Fibroblast of skin of left quadriceps (primary cell): ENCODE measurements around the gene NSUN6.
A peak's percentile ranks its signal among the peaks of the same experiment; 100 is the strongest.

Experiments
- DNase-seq, 2 experiments: peaks; one replicate each; pipeline ENCODE4 v3.0.0-alpha.2; 2013; ENCODE audit warnings: low read depth in 2 of 2

Gene NSUN6, protein sequence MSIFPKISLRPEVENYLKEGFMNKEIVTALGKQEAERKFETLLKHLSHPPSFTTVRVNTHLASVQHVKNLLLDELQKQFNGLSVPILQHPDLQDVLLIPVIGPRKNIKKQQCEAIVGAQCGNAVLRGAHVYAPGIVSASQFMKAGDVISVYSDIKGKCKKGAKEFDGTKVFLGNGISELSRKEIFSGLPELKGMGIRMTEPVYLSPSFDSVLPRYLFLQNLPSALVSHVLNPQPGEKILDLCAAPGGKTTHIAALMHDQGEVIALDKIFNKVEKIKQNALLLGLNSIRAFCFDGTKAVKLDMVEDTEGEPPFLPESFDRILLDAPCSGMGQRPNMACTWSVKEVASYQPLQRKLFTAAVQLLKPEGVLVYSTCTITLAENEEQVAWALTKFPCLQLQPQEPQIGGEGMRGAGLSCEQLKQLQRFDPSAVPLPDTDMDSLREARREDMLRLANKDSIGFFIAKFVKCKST

DNA sequence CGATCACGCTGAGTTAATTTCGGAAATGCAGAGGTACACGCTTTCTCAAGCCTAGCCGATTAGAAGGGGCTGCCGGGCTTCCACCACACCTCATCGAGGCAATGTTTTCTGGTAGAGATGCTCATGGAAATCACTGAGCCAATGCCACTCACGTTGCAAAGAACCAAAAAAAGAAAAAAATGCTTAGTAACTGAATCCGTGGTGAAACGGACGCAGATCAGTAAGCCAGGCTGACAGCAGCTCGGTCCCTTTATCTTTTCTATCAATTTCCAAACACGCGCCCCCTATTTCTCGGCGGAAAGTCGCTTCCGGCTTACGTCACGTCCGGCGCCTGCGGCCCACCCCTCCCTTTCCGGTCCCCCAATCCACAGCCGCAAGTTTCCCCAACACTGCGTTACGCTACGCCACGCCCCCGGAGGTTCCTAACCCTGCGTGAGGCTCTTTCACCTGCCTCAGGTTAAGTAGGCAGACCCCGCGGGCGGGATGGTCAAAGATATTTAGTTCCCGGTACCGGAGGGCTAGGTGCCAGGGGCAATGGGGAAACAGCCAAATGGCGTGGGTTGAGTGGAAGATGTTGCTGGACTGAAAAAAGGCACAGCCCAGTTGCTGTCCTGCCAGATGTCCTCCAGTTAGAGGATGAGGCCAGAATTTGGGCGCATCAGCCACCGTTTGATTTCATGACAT, at the start of gene NSUN6:
Gene NSUN6 (minus strand): TSS at position 264 of the 684 bp plus-strand sequence. CDS start 384 bp downstream, outside the sequence.
- DNase-seq = peak; percentile 60 to 62

DNA sequence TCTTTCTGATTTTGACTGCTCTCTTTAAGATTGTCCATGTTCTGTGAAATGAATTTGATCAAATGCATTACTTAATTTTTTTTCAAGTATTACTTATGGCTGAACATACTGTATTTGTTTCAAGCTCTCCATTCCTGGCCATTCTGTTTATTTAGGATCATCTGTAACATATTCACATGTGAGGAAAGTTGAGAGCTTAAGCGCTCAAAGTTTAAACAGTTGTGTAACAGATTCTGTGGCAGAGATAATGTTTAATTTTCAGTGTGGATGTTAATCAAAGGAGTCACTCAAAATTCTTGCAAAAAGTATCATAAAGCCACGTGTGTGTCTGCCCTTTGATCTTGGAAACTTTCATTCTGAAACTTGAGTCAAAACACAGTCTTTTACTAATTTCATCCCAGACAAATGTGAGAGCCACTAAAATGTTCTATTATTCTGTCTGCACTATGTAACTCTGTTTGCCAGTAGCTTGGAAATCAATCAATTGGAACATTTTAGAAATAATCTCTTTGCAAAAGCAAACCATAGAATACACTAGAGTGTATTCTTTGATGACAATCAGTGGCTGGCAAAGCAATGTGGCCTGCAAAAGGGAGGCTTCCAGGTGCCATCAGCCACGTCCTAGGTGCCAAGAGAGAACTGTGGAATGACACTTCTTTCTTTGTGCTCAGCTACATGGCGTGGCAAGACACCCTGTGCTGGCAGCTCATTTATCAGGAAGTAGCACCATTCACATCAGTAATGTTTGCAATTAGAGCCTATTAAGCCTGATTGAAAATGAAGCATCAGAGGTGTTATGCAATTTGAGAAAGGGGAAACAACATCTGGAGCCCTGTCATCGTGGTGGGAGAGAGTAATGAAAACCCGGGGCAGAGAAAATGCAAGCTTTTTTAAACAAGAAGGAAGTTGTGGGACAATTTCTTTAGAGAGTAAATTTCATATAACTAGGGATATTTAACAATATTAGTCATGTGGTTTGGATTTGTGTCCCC, 48.8 kb upstream of the NSUN6 start:
- no peak for DNase-seq

DNA sequence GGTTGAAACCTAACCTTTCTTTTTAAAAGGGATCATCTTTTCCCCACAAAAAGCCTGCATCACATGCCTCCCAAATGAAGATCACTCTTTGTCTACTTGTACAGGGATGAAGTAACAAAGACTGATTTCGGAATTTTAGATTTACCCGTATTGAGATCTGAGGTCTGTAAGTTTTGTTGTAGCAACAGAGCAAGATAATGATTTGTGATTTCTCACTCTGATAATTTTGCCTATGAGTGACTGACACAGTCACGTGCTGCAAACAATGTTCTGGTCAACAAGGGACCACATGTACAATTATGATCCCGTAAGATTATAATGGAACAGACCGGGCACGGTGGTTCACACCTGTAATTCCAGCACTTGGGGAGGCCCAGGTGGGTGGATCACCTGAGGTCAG, 39.2 kb upstream of the NSUN6 start:
- DNase-seq = no peak

DNA sequence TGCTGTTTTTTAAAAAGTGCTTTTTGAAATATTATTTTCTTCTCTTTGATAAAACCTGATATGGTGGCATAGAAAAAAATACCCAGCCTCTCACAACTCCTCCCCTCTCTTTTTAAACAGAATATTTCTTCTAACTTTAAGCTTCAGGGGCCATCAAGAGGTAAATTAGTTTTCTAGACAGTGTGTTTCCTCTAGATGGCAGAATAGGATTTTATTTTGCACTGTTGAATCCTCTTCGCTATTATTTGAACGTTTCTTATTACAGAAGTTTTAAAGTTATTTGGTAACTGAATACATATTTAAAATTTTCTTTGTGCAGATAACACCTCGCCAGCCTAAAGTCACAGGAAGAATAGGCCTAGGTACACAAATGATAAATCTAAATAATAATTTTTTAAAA, 38.1 kb upstream of the NSUN6 start:
- DNase-seq = no peak

DNA sequence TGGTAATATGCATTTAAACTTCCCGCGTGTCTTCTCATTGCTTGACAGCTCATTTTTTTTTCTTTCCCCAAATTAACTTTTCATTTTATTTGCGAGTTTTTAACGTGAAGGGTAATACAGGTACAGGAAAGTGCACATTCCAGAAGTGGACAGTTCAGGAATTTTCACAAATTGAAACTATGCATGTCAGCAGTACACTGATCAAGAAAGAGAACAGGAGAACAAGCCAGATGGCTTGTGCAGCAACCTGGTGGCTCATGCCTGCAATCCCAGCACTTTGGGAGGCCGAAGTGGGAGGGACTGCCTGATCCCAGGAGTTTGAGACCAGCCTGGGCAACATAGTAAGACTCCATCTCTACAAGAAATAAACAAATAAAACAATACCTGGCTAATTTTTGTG, 36.3 kb upstream of the NSUN6 start:
- no peak for DNase-seq

DNA sequence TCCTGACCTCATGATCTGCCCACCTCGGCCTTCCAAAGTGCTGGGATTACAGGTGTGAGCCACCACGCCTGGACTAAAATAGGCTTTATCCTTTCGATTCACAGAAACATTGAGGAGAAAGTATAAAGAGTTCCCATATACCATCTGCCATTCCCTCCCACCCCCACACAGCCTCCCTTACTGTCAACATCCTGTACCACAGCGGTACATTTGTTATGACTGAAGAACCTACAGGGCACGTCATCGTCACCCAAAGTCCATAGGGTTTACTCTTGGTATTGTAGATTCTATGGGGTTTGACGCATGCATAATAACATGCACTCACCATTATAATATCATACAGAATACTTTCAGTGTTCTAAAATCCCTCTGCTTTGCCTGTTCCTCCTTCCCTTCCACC, 35.8 kb upstream of the NSUN6 start:
- DNase-seq = no peak

DNA sequence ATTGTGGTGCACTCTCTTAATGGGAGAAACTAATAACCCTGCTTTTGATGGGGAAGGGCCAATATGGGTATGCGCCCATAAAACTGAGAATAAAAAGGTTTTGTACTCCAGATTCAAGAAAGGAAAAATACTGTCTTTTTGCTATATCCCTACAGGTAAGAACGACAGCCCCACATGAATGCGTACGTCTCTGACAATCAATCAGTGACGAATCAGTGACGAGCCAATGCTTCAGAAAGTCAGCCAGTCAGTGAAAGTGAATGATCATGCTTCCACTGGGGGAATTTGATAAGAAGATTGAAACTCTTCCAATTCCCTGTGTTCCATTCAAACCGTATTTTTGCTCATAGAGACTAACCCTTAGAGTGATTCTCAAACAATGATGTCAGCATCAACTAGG, 34.2 kb upstream of the NSUN6 start:
- no peak for DNase-seq

DNA sequence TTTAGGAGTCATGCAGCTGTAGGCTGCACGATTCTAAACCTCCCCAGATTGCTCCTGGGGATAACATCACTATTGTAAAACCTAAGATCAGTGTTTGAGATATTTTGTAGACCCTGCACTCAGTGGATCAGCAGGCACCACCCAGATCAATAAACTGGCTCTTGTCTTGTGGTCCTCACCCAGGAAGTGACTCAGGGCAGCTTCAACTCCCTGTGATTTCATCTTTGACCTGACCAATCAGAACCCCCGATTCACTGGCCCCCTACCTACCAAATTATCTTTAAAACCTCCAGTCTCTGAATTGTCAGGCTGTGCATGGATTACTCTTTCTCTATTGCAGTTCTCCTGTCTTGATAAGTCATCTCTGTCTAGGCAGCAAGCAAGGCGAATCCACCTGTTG, 33.6 kb upstream of the NSUN6 start:
- DNase-seq = no peak

DNA sequence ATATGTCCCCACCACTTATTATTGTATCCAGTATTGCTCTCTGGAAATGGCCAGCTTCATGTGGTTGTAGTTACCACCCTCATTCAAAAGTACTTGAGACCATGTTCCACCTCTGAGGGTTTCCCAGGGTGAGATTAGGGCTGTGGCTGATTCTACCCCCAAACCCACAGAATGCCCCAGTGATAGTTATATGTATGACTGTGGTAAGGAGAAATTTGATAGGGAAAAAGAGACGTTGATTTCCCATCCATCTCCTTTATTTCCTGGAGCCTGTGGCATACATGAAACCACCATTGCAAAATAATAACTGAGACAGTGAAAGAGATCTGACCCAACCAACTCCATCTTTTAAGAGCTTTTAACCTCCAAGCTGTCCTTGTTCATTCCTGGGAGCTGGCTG, 33.0 kb upstream of the NSUN6 start:
- DNase-seq = no peak

DNA sequence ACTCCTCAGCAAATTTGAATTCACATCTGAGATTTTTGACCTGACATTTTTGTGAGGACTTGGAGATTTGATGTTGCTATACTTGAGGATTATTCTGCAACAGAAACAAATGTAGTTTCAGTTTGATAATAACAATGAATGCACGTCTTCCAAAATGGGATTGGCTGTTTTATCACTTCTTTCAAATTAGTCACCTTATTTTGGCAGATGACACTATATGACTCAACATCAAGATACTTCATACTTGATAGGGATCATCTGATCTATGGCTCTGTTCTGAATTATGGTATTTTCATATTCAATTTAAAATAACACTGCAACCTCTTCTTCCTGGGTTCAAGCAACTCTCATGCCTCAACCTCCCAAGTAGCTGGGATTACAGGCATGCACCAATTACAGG, 32.0 kb upstream of the NSUN6 start:
- peak in 1 of 2 experiments; percentile 36 for DNase-seq

DNA sequence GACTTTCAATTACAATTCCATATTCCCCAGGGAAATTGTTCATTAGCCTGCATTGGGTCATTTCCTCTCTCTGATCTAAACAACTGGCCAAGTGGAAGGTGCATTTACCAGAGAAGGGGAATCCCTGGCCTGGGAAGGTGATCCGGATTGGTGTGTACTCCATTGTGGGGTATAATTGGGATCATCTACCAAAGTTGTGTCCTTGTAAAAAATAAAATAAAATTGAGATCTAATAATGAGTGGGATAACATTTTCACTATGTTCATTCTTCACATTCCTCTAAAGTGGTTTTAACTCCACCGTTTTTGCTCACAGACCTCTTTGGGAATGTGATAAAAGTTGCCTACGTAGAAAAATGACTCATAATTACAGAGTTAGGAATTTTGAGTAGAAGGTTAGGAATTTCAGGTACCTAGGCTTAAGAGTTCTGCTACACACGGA, 30.6 kb upstream of the NSUN6 start:
- peak in 1 of 2 experiments; percentile 38 for DNase-seq

DNA sequence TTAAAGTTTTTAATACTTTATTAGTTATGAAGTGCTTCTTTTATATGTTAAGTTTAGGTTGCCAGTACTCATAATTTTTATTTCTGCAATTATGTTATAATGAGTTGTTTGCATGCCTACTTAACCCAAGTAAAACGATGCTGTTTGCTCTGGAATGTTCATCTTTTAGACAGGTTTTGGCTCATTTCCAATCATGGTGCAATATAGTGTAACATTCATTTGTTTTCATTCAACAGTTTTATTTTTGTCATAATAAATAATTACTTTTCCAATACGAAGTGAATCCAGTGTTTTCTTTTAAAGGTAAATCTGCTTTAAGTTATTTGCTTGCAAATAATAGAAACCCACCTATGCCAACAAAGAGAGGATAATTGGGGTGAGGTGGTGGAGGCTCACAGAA, 30.0 kb upstream of the NSUN6 start:
- peak; percentile 60 for DNase-seq

DNA sequence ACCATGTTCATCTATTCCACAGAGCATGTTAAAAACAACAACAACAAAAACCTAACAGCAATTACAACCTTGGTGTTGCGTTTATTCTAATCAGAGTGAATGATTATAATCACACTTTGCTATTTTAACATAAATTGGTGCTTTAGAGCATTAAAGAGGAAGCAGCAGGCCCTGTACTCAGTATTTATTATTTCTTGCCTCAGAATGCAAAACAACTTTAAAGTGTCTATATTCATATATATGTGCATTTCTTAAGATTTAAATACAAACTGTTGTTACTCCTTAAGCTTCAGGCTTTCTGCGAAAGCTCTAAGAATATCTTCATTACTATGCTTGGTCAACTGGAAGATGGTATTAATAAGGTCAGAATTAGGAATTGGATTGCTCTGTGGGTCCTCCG, 29.4 kb upstream of the NSUN6 start:
- DNase-seq = no peak

DNA sequence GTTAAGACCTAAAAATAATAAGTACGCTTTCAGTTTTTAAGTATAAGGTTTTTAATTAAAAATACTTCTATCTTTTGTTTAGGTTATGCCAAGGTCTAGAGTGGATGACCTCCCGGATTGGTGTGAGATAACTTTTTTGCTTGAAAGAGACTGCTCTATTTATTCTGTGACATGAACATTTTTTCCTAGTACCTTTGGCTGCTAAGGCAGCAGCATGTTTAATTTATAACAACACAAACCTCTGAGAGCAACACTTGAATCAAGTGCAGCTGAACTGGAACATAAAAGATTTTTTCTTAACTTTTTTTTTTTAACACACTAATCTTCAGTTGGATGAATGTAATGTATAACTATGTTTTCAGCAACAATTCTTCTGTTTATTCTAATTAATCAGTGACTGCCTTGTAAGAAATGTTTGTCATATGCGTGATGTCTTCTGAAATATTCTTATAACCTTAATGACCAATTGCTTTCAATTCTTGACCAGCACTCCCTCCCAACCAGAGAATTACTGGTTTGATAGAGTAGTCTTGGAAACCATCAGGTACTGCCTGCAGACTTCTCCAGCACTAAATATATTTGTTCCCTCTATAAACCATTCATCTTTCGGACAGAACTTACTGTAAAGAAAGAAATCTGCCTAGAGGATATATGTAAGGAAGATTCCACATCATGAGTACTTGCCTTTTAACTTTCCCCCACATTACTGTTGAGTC, 23.9 kb upstream of the NSUN6 start:
- DNase-seq = no peak

DNA sequence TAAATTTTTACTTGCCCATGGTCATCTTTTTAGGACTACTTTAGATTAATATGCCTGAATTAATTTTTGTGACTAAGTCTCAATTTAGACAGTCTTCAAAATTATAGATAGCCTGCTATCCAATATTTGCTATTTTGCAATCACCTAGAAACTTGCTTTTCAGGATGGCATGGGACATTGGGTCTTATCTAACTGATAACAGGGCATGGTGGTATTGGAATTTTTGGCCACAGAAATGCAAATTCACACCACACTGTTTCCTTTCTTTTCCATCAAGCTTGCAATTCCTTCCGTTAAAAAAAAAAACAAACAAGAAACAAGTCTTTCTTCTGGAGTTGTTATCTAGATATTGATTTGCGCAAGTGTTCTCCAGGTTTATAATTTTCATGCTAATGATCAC, 16.6 kb upstream of the NSUN6 start:
- DNase-seq = no peak

DNA sequence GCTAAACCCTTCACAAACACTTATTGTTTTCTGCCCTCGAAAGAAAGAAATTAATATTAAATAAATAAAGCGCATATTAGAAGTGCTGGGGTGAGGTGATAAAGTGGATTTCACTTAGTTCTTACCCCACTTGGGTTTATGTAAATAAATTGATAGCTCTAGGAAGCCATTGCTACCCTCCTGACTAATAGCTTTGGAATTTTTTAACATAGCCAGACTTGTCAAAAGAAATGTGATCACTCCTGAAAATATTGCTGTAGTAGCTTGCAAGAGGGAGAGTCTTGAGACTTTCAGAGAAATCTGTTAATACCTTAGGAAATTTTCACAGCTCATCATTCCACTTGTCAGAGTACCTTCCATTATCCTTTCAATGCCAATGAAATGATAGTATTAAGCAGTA, 15.4 kb upstream of the NSUN6 start:
- peak; percentile 55 to 56 for DNase-seq

DNA sequence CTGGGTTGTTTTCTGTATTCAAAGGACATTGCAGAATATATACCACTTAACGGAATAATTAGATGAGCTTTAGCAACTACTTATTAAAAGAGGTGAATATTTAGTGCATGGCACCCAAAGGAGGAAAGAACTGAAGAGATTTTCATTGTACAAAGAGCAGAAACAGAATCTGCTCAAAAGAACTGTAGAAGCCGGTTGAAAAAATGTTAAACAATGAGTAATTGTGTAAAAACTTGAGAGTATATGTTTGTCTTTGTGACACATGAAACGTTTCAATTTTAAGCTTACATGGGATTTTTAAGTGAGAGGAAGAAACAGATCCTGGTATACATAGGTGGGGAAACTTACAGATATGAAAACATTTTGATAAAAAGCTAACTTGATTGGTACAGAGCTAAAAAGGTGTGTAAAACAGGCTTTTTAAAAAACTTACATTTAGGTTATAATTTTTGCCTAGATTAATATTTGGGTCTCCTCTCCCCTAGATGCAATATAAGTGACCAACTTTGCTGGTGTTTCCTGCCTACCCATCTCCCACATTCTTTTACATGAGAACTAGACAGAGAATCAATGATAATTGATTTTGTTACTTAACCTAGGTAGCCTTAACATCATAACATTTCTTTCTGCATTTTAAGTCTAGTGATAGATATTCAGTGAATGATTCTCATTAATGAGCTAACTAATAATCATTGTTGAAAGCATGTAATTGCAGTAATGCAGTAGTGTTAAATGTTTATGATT, 14.6 kb upstream of the NSUN6 start:
- no peak for DNase-seq

DNA sequence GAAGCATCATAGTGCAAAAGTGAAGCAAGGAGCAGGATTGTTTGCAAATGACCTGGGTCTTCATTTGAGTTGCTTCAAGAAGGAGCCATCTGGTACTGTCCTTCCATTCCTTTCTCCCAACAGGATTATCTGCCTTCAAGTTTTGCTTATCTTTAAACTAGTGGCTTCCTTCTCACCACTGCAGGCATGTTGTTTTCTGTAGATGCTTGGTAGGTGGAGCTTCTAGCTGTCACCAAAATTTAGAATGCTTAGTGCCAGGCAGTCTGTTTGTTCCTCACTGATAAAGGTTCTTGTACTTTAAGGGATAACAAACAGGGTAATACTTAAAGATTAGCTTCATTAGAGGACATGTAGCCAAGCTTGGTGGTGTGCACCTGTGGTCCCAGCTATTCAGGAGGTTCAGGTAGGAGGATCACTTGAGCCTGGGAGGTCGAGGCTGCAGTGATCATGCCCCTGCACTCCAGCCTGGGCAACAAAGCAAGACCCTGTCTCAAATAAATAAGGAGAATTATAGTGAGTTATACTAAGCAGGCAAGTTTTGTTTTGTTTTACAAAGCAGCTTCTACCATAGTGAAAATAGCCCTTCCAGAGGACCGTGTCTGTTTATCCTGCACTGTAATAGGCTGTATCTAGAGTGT, 13.6 kb upstream of the NSUN6 start:
- DNase-seq = no peak

DNA sequence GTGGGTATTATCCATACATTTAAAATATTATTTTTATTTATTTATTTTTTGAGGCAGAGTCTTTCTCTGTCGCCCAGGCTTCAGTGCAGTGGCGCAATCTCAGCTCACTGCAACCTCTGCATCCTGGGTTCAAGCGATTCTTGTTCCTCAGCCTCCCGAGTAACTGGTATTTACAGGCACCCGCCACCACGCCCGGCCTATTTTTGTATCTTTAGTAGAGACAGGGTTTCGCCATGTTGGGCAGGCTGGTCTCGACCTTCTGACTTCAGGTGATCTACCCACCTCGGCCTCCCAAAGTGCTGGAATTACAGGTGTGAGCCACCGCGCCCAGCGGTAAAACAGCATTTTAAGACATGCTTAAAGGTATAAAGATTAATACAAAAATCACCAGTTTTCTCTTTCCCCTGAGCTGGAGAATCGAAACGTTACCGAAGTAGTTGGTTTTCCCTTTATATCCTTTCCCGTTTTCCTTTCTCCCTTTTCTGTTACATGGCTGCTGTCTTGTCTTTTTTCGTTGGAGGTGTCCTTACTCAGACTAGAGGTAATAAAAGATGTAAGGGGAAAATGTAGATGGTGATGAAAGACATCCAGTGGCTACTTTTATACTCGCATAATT, 9.5 kb upstream of the NSUN6 start:
- DNase-seq = no peak
